WTC11 (cell line): ENCODE measurements around the gene RNF151. TPM values are rescaled to one million over a fixed set of nuclear protein-coding genes. Genes with fewer than 3 reads are reported as not detected.

ENCODE experiments used
- ATAC-seq: fragments of 200-7000 bp; cut with Tn5 transposase; 2 replicates; pipeline ENCODE4 v1.10.0; 2021; ENCODE audit warnings: mild to moderate bottlenecking, moderate library complexity
- CTCF ChIA-PET: fragments of 300-600 bp; sonication (Branson Sonifier 250); formaldehyde crosslinking; loops from one replicate; lab custom pipeline; 2021; ENCODE audit warnings: antibody characterized with exemption; lab: Charles Lee
- POLR2A ChIA-PET: fragments of 350-600 bp; sonication (Branson Sonifier 250); formaldehyde crosslinking; loops from one replicate; lab custom pipeline; 2021; ENCODE audit warnings: antibody characterized with exemption; lab: Charles Lee
- DNase-seq: peaks from one replicate; pipeline ENCODE4 v3.0.0; 2021; ENCODE audit warnings: low spot score
- H3K27ac Mint-ChIP-seq: 2 replicates; pipeline ENCODE4 v1.8.0; 2021; ENCODE audit warnings: mixed read lengths
- H3K27me3 Mint-ChIP-seq: 2 replicates; pipeline ENCODE4 v1.8.0; 2021; ENCODE audit warnings: low read depth, mild to moderate bottlenecking, moderate library complexity, mixed read lengths
- H3K36me3 Mint-ChIP-seq: 2 replicates; pipeline ENCODE4 v1.8.0; 2021; ENCODE audit warnings: mixed read lengths
- H3K4me1 Mint-ChIP-seq: 2 replicates; pipeline ENCODE4 v1.8.0; 2022; ENCODE audit warnings: mixed read lengths
- H3K4me3 Mint-ChIP-seq: 2 replicates; pipeline ENCODE4 v1.8.0; 2021; ENCODE audit warnings: mild to moderate bottlenecking, moderate library complexity, mixed read lengths
- H3K9me3 Mint-ChIP-seq: 2 replicates; pipeline ENCODE4 v1.8.0; 2021; ENCODE audit warnings: mixed read lengths
- ELF4 ChIP-seq: sonication (generic); formaldehyde crosslinking; IDR thresholded peaks from 2 replicates; pipeline ENCODE4 v1.8.1; 2022; ENCODE audit warnings: low read depth, mild to moderate bottlenecking, moderate library complexity, missing genetic modification reagents
- ESRRA ChIP-seq: sonication (generic); formaldehyde crosslinking; IDR thresholded peaks from 2 replicates; pipeline ENCODE4 v1.8.1; 2022; ENCODE audit warnings: mild to moderate bottlenecking, missing genetic modification reagents, borderline replicate concordance
- GABPB1 ChIP-seq: sonication (generic); formaldehyde crosslinking; IDR thresholded peaks from 2 replicates; pipeline ENCODE4 v1.8.1; 2023; ENCODE audit warnings: mild to moderate bottlenecking, missing genetic modification reagents
- GRHL2 ChIP-seq: fragments of 250-450 bp; sonication (Bioruptor Pico); IDR thresholded peaks from 2 replicates; pipeline ENCODE4 v1.8.0; 2022; ENCODE audit warnings: mild to moderate bottlenecking, moderate library complexity; ENCODE audit not compliant: insufficient replicate concordance, severe bottlenecking
- NR2C2 ChIP-seq: sonication (generic); formaldehyde crosslinking; IDR thresholded peaks from 2 replicates; pipeline ENCODE4 v1.8.0; 2022; ENCODE audit warnings: mild to moderate bottlenecking, missing genetic modification reagents
- RELA ChIP-seq: sonication (generic); formaldehyde crosslinking; IDR thresholded peaks from 2 replicates; pipeline ENCODE4 v1.8.1; 2022; ENCODE audit warnings: missing genetic modification reagents, mild to moderate bottlenecking, borderline replicate concordance
- TEAD1 ChIP-seq: sonication (generic); formaldehyde crosslinking; IDR thresholded peaks from 2 replicates; pipeline ENCODE4 v1.8.0; 2022; ENCODE audit warnings: mild to moderate bottlenecking, missing genetic modification reagents
- ZNF138 ChIP-seq: sonication (generic); formaldehyde crosslinking; conservative IDR thresholded peaks from 2 replicates; pipeline ENCODE4 v1.8.1; 2022; ENCODE audit warnings: mild to moderate bottlenecking, moderate library complexity, missing genetic modification reagents
- ZNF423 ChIP-seq: fragments of 250-450 bp; sonication (Bioruptor Pico); IDR thresholded peaks from 2 replicates; pipeline ENCODE4 v2.1.2; 2022; ENCODE audit warnings: mild to moderate bottlenecking, moderate library complexity
- ZNF671 ChIP-seq: fragments of 250-450 bp; sonication (Bioruptor Pico); IDR thresholded peaks from 2 replicates; pipeline ENCODE4 v1.8.0; 2021; ENCODE audit warnings: mild to moderate bottlenecking
- total RNA-seq: library from RNA; stranded (reverse); gene quantifications from 3 replicates; pipeline ENCODE4 v1.2.3, GENCODE V29; 2021
- TF ChIP-seq, protein P1 (sequence below): sonication (generic); formaldehyde crosslinking; IDR thresholded peaks from 2 replicates; pipeline ENCODE4 v1.8.1; 2022; ENCODE audit warnings: low read depth, missing genetic modification reagents, borderline replicate concordance
- TF ChIP-seq, protein P2 (sequence below): fragments of 250-450 bp; sonication (Bioruptor Pico); IDR thresholded peaks from 2 replicates; pipeline ENCODE4 v1.9.0; 2021; ENCODE audit warnings: mild to moderate bottlenecking, borderline replicate concordance
- TF ChIP-seq, protein P3 (sequence below): sonication (generic); formaldehyde crosslinking; conservative IDR thresholded peaks from 2 replicates; pipeline ENCODE4 v1.8.1; 2023; ENCODE audit warnings: mild to moderate bottlenecking, low read depth, missing genetic modification reagents, moderate library complexity
- TF ChIP-seq, protein P4 (sequence below): fragments of 250-450 bp; sonication (Bioruptor Pico); IDR thresholded peaks from 2 replicates; pipeline ENCODE4 v1.9.0; 2021; ENCODE audit warnings: moderate library complexity, mild to moderate bottlenecking, inconsistent platforms, borderline replicate concordance
- TF ChIP-seq, protein P5 (sequence below): fragments of 250-450 bp; sonication (Bioruptor Pico); IDR thresholded peaks from 2 replicates; pipeline ENCODE4 v1.9.0; 2021; ENCODE audit warnings: mild to moderate bottlenecking
- TF ChIP-seq, protein P6 (sequence below): sonication (generic); formaldehyde crosslinking; IDR thresholded peaks from 2 replicates; pipeline ENCODE4 v1.8.1; 2022; ENCODE audit warnings: mild to moderate bottlenecking, moderate library complexity, missing genetic modification reagents

The RNF151 gene
- total RNA-seq, 1 experiment from 2014 or later, result 0.31 TPM

DNA sequence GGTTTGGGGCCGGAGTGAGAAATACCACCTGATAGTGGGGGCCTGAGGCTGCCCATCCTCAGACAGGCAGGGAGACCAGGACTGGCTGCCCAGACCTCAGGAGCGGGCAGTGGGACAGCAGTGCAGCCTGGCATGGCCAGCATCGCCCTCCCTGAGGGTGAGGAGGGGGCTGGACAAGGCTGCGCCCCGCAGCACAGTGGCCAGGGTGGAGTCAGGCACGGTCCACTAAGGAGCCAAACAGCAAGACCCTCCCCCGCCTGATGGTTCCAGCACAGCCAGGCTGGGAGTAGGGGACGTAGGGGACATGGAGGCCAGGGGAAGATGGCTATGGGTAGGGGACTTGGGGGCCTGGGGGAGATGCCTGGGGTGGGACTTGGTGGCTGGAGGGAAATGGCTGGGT lies 39.7 kb downstream of the RNF151 start (continued):
- TF ChIP-seq, protein P1, sequence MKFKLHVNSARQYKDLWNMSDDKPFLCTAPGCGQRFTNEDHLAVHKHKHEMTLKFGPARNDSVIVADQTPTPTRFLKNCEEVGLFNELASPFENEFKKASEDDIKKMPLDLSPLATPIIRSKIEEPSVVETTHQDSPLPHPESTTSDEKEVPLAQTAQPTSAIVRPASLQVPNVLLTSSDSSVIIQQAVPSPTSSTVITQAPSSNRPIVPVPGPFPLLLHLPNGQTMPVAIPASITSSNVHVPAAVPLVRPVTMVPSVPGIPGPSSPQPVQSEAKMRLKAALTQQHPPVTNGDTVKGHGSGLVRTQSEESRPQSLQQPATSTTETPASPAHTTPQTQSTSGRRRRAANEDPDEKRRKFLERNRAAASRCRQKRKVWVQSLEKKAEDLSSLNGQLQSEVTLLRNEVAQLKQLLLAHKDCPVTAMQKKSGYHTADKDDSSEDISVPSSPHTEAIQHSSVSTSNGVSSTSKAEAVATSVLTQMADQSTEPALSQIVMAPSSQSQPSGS (CRISPR knock-in tag), result no peak
- no peak for TF ChIP-seq RELA

DNA sequence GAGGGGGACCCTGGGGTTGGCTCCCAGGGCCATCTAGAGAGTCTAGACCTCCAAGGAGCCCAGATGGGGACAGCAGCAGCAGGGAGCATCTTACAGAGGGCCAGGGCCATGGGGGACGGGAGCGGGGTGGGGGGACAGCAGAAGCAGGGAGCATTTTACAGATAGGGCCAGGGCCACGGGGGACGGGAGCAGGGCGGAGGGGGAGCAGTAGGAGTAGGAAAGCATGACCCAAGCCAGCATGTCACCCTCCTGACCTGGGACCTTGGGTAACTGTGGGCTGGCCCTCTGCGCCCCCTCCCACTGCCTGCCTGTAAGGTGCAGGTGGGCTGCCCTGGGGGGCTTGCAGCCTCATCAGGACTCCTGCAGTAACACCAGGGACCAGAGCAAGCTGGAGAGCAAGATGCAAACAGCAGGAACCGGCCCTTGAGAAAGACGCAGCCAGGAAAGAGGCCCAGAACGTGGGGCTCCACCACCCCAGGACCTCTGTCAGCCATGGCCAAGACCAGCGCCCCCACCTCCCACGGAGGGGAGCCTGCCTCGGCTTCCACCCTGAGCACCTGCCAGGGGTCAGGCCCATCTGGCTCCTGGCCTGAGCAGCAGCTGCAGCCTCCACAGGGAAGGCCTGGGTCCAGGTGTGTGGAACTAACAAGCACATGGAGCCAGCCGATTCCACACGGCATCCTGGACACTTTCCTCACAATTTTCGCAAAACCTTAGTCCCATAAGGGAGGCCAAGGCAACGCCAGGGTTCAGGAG lies 40.6 kb downstream of the RNF151 start:
- TF ChIP-seq NR2C2 (CRISPR knock-in tag), result no peak
- TF ChIP-seq GABPB1 (CRISPR knock-in tag), result no peak
- TF ChIP-seq, protein P2, sequence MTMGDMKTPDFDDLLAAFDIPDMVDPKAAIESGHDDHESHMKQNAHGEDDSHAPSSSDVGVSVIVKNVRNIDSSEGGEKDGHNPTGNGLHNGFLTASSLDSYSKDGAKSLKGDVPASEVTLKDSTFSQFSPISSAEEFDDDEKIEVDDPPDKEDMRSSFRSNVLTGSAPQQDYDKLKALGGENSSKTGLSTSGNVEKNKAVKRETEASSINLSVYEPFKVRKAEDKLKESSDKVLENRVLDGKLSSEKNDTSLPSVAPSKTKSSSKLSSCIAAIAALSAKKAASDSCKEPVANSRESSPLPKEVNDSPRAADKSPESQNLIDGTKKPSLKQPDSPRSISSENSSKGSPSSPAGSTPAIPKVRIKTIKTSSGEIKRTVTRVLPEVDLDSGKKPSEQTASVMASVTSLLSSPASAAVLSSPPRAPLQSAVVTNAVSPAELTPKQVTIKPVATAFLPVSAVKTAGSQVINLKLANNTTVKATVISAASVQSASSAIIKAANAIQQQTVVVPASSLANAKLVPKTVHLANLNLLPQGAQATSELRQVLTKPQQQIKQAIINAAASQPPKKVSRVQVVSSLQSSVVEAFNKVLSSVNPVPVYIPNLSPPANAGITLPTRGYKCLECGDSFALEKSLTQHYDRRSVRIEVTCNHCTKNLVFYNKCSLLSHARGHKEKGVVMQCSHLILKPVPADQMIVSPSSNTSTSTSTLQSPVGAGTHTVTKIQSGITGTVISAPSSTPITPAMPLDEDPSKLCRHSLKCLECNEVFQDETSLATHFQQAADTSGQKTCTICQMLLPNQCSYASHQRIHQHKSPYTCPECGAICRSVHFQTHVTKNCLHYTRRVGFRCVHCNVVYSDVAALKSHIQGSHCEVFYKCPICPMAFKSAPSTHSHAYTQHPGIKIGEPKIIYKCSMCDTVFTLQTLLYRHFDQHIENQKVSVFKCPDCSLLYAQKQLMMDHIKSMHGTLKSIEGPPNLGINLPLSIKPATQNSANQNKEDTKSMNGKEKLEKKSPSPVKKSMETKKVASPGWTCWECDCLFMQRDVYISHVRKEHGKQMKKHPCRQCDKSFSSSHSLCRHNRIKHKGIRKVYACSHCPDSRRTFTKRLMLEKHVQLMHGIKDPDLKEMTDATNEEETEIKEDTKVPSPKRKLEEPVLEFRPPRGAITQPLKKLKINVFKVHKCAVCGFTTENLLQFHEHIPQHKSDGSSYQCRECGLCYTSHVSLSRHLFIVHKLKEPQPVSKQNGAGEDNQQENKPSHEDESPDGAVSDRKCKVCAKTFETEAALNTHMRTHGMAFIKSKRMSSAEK (CRISPR knock-in tag), result no peak
- TF ChIP-seq, protein P3, sequence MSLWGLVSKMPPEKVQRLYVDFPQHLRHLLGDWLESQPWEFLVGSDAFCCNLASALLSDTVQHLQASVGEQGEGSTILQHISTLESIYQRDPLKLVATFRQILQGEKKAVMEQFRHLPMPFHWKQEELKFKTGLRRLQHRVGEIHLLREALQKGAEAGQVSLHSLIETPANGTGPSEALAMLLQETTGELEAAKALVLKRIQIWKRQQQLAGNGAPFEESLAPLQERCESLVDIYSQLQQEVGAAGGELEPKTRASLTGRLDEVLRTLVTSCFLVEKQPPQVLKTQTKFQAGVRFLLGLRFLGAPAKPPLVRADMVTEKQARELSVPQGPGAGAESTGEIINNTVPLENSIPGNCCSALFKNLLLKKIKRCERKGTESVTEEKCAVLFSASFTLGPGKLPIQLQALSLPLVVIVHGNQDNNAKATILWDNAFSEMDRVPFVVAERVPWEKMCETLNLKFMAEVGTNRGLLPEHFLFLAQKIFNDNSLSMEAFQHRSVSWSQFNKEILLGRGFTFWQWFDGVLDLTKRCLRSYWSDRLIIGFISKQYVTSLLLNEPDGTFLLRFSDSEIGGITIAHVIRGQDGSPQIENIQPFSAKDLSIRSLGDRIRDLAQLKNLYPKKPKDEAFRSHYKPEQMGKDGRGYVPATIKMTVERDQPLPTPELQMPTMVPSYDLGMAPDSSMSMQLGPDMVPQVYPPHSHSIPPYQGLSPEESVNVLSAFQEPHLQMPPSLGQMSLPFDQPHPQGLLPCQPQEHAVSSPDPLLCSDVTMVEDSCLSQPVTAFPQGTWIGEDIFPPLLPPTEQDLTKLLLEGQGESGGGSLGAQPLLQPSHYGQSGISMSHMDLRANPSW (CRISPR knock-in tag), result no peak
- TF ChIP-seq, protein P1 (CRISPR knock-in tag), result no peak
- TF ChIP-seq ZNF671 (CRISPR knock-in tag), result no peak
- TF ChIP-seq, all 79 proteins: peak for 0
- no peak for ATAC-seq
- no peak for DNase-seq
- Mint-ChIP-seq H3K27ac (peak overlapping the region; percentile 65; the same call in 1 of the 2 replicates), H3K36me3 (peaks cover 9% of the 10 kb centered on the region), H3K4me3 (peak overlapping the region; percentile 71), H3K27me3 (no peaks in the 10 kb centered on the region), H3K9me3 (no peaks in the 10 kb centered on the region), H3K4me1 (peaks cover 39% of the 10 kb centered on the region)
- CTCF ChIA-PET, result interaction anchor here (0.7 to 1.5 kb wide), 2 partner anchors 10 to 15 kb away, joined by 3 read pairs; no protein-coding TSS in a partner anchor
- POLR2A ChIA-PET, result no interaction called here

DNA sequence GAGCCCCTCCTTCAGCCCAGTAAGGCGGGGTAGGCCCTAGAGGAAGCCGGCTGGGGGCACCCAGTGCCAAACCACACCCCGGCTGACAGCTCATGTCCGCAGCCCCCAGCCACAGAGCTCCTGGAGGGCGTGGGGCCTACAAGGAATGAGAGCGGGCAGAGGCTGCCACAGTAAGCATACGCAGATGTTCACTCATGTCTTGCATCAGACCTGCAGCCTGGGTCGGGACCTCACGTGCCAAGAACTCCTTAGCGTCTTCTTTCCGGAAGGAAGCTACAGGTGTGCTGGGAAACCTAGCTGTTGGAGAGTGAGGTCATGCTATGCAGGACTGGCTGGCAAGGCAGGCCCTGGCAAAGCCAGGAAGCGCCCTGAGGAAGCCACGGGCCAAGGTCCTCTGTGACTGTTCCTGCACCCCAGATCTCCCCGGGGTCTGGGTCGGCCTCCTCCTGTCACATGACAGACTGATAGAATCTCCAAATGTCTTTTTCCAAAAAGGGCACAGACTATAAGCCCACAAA lies 41.4 kb downstream of the RNF151 start:
- TF ChIP-seq ELF4 (CRISPR knock-in tag) (no peak), ESRRA (CRISPR knock-in tag) (no peak), TEAD1 (CRISPR knock-in tag) (no peak), ZNF138 (CRISPR knock-in tag) (no peak), GRHL2 (no peak), ZNF423 (CRISPR knock-in tag) (no peak)
- TF ChIP-seq, protein P4, sequence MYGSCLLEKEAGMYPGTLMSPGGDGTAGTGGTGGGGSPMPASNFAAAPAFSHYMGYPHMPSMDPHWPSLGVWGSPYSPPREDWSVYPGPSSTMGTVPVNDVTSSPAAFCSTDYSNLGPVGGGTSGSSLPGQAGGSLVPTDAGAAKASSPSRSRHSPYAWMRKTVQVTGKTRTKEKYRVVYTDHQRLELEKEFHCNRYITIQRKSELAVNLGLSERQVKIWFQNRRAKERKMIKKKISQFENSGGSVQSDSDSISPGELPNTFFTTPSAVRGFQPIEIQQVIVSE (CRISPR knock-in tag), result no peak
- TF ChIP-seq, protein P5, sequence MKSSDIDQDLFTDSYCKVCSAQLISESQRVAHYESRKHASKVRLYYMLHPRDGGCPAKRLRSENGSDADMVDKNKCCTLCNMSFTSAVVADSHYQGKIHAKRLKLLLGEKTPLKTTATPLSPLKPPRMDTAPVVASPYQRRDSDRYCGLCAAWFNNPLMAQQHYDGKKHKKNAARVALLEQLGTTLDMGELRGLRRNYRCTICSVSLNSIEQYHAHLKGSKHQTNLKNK, result no peak
- TF ChIP-seq, protein P6, sequence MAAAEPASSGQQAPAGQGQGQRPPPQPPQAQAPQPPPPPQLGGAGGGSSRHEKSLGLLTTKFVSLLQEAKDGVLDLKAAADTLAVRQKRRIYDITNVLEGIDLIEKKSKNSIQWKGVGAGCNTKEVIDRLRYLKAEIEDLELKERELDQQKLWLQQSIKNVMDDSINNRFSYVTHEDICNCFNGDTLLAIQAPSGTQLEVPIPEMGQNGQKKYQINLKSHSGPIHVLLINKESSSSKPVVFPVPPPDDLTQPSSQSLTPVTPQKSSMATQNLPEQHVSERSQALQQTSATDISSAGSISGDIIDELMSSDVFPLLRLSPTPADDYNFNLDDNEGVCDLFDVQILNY (CRISPR knock-in tag), result no peak
- Mint-ChIP-seq H3K36me3 (peaks cover 5% of the 10 kb centered on the region; the same call in 1 of the 2 replicates), H3K4me3 (peak overlapping the region; percentile 71), H3K27me3 (no peaks in the 10 kb centered on the region), H3K4me1 (peaks cover 39% of the 10 kb centered on the region), H3K9me3 (no peaks in the 10 kb centered on the region), H3K27ac (no peak overlapping the region)
- no peak for DNase-seq
- ATAC-seq, result no peak
- CTCF ChIA-PET, result interaction anchor here (0.7 to 1.8 kb wide), 3 partner anchors 9 to 82 kb away, joined by 3 to 6 read pairs (median 3); no protein-coding TSS in a partner anchor
- POLR2A ChIA-PET, result no interaction called here
